GM21825 (cell line): ENCODE measurements around the gene ZNF407.

Source experiments
- ATAC-seq: cut with Tn5 transposase; IDR thresholded peaks from one replicate; pipeline ENCODE4 v1.9.1; 2021; ENCODE audit warnings: mild to moderate bottlenecking, moderate library complexity; ENCODE audit not compliant: unreplicated experiment

Gene ZNF407

GRCh38 chr18:74866577-74866976 is 268.9 kb downstream of the ZNF407 start:
- no peak for ATAC-seq

GRCh38 chr18:74868461-74868860 is 270.8 kb downstream of the ZNF407 start:
- ATAC-seq: no peak

GRCh38 chr18:74869904-74870863 is 272.5 kb downstream of the ZNF407 start:
- ATAC-seq: peak; percentile 90

- no peak for ATAC-seq
Observed at GRCh38 chr18:74870950-74871349, 273.3 kb downstream of the ZNF407 start.

- ATAC-seq: no peak
Observed at GRCh38 chr18:74873629-74874028, 276.0 kb downstream of the ZNF407 start.

- no peak for ATAC-seq
Observed at GRCh38 chr18:74874351-74874750, 276.7 kb downstream of the ZNF407 start.

GRCh38 chr18:74876630-74877243 is 279.1 kb downstream of the ZNF407 start:
- ATAC-seq: no peak

GRCh38 chr18:74878267-74878666 is 280.6 kb downstream of the ZNF407 start:
- ATAC-seq: no peak

GRCh38 chr18:74880706-74881278 is 283.1 kb downstream of the ZNF407 start:
- ATAC-seq: no peak

- no peak for ATAC-seq
Observed at GRCh38 chr18:74892066-74892627, 294.5 kb downstream of the ZNF407 start.

GRCh38 chr18:74895686-74896085 is 298.0 kb downstream of the ZNF407 start:
- no peak for ATAC-seq

- ATAC-seq: peak; percentile 90
Observed at GRCh38 chr18:74896390-74896991, 298.8 kb downstream of the ZNF407 start.

GRCh38 chr18:74897971-74898657 is 300.4 kb downstream of the ZNF407 start:
- no peak for ATAC-seq

GRCh38 chr18:74898965-74899364 is 301.3 kb downstream of the ZNF407 start:
- no peak for ATAC-seq

GRCh38 chr18:74899554-74899953 is 301.9 kb downstream of the ZNF407 start:
- no peak for ATAC-seq

GRCh38 chr18:74901362-74902146 is 303.9 kb downstream of the ZNF407 start:
- no peak for ATAC-seq

GRCh38 chr18:74902147-74902455 is 304.4 kb downstream of the ZNF407 start:
- ATAC-seq: no peak

- ATAC-seq: no peak
Observed at GRCh38 chr18:74905247-74905646, 307.6 kb downstream of the ZNF407 start.

- no peak for ATAC-seq
Observed at GRCh38 chr18:74906184-74906583, 308.5 kb downstream of the ZNF407 start.

- no peak for ATAC-seq
Observed at GRCh38 chr18:74914052-74914591, 316.5 kb downstream of the ZNF407 start.
